ELF-1 (cell line): ENCODE measurements around the gene DNTTIP2.
A peak's percentile ranks its signal among the peaks of the same experiment; 100 is the strongest.
"Not testable (repeated sequence)": the region's sequence is repeated elsewhere in the genome, so short reads cannot be mapped to it uniquely, and the experiment has no call there.

Source experiments
- DNase-seq: peaks from one replicate; pipeline ENCODE4 v3.0.0-alpha.2; 2016; ENCODE audit warnings: low read depth, low spot score

The DNTTIP2 gene

GRCh38 chr1:93841771-93842170, 37.2 kb downstream of the DNTTIP2 start:
- DNase-seq: no peak

- no peak for DNase-seq
Observed at GRCh38 chr1:93840956-93841482, 38.0 kb downstream of the DNTTIP2 start.

- DNase-seq: no peak
Observed at GRCh38 chr1:93839753-93840152, 39.3 kb downstream of the DNTTIP2 start.

DNA sequence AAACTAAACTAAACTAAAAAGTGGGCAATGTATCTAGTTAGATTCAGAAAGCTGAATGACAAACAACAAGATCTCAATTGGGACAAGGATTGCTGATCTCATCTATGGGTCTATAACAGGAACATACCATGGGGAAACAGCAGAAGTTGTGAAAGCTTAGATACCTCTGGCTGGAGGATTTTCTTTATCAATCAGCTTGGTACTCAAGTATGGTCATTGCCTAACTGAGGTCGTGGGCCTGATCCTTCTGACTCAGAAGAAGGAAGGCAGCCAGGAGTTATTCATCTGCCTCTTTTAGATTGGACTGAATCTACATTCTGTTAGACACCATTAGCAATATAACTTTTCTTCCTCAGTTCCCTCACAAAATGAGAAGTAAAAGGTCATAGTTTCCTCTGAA, 39.7 kb downstream of the DNTTIP2 start:
- DNase-seq: no peak

GRCh38 chr1:93837961-93838360, 41.0 kb downstream of the DNTTIP2 start:
- DNase-seq: no peak

GRCh38 chr1:93833293-93833692, 45.7 kb downstream of the DNTTIP2 start:
- not testable (repeated sequence) for DNase-seq

GRCh38 chr1:93829061-93829460, 49.9 kb downstream of the DNTTIP2 start:
- DNase-seq: no peak

- DNase-seq: no peak
Observed at GRCh38 chr1:93828367-93828755, 50.6 kb downstream of the DNTTIP2 start.

- DNase-seq: peak; percentile 41
Observed at GRCh38 chr1:93827633-93828366, 51.2 kb downstream of the DNTTIP2 start.

DNA sequence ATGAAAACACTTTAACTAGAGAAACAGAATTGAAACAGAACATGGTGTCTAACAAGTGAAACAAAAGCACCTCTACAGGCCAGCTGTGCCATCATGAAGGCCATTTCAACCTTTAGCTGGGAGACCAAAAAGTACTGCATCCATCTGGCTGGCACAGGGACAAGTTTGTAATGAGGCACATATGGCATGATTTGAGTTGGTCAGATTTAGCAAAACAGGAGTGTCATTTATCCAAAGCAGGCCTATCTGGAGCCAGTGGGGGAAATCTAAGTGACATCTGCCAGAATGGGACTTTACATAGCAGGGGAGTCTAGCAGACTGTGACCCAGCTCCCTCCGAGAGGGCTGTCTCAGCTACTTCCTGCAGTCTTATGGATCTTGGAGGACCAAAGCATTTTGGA, 51.9 kb downstream of the DNTTIP2 start:
- no peak for DNase-seq

DNA sequence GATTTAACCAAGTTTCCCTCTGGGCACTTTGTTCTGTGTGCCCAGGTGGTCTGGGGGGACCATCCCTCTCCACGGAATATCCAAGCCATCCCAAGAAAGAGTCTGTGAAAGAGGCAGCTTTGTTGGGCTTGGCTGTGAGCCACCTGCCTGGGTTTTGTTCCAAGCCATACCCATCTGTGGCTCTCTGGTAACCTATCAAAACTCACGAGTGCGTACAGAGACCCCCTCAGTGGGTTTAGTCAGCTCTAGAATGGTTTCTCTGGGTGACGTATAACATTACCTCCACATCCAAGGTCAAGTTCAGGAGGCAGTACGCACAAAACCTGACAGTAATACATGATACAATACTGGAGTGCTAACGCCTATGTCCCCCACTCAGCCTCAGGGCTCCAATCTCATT, 54.2 kb downstream of the DNTTIP2 start:
- no peak for DNase-seq

DNA sequence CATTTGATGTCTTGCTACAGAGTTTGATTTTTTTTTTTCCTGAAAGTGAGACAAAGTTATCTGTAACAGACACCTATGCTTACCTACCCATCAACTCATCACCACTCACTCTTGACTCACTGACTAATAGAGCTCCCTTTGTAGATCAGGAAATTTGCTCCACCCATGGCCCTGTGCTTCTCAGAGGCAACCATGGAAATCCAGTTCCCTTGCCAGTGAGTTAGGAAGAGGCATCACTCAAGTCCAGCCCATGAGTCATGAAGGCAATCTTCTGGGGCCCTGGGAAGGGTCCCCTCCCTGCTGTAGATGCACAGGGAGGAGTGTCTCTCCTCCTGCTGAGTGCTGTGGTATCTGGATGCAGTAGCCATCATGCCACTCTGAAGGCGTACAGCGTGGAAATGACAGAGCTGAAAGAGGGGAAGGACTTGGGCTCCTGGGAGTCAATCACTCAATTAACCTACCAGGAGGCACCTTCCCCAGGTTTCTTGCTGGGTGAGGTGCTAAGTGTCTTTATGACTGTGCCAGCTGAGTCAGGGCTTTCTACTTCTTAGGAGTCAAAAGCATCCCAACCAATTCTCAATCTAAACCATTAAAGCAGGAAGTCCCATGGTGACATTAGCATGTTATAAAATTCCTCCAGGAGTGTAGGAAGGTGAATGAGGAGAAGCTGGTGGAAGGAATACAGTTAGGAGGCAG, 56.1 kb downstream of the DNTTIP2 start:
- DNase-seq: no peak

- no peak for DNase-seq
Observed at GRCh38 chr1:93821423-93822144, 57.4 kb downstream of the DNTTIP2 start.

DNA sequence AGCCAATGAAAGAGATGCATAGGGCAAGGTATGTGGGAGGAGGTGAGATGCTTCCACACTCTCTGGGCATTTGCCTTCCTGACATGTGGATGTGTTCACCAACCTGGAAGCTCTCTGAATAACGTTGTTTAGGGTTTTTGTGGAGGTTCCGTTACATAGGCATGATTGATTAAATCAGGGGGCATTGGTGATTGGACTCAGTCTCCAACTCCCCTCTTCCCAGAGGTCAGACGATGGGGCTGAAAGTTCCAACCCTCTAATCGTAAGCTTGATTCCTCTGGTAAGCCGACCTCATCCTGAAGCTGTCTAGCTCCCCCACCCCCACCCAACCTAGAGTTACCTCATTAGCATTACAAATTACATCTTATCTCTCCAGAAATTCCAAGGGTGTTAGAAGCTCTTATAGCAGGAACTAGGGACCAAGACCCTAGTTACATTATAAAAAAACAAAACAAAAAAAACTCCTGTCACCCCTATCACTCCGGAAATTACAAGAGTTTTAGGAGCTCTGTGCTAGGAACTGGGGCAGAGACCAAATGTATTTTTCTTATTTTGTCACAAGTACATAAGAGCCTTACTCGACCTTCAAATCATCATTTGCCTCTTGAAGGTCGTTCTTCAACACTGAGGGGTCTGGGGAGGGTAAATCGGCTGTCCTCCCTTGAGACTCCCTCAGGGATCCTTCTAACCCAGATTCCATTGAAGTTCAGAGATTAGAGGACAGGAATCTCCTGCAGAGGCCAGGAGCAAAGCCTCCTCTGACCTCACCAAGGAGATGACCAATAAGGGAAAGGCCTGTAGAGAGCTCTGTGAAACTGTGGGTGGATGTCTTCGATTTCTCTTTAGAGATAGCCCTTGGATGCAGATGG, 58.2 kb downstream of the DNTTIP2 start:
- peak; percentile 78 for DNase-seq

DNA sequence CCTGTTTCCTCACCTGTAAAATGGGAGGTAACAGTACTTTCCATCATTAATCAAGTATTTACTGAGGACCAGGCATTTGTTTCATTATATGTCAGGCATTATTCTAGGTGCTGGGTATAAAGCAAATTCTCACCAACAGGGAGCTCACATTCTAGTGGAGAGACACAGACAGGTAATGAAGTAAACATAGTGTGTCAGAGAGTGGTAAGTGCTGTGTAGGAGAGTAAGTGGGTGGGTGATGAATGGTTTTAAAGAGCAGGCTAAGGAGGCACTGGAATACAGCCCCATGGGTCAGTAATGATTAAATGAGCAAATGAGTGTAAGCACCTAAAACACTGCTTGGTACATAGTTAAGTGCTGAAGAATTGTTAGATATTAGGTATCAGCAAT, 60.4 kb downstream of the DNTTIP2 start:
- no peak for DNase-seq

DNA sequence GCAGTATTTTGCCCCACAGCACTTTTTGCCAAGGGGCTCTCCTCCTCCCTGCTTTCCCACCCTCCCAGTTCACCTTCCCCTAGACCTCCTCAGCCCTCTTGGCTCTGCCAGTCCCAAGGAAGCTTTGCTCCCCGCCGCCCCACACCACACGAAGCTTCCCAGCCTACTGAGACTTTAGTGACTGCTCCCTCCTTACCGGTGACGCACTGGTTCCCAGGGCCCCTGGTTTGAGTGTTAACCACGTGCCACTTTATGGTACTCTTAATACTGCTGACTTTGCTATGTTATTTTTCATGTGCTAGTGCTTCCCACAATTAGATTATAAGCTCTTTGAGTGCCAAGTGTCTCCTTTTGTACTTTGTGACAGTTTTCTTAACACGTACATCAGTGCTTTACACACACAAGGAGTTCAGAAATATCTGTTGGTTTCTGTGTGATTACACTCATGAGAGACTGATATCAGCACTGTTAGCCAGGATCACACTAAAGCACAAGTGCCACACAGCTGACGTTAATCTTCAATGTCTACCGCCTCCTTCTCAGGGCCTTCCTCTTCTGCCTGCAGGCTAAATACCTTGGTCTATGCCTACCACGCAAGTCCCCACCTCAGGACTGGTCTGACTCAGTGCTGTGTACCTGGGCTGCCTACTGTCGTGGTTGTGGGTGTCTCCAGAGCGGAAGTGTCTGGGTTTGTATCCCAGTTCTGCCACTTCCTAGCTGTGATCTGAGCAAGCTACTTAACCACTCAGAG, 61.0 kb downstream of the DNTTIP2 start:
- DNase-seq: no peak

- no peak for DNase-seq
Observed at GRCh38 chr1:93816970-93817678, 61.9 kb downstream of the DNTTIP2 start.
